Stimulated activated CD4-positive, alpha-beta T cell treated with anti-CD3 and anti-CD28 coated beads, Interleukin-12 subunit alpha, Interleukin-12 subunit beta, amount 100 ng/mL, for 24 hours (primary cell): Measurements from ENCODE around the gene FAR2.
"Not testable (repeated sequence)": the region's sequence is repeated elsewhere in the genome, so short reads cannot be mapped to it uniquely, and the experiment has no call there.

Experiments
- DNase-seq, 2 experiments: peaks; one replicate each; pipeline ENCODE4 v3.0.0-alpha.2; 2020; ENCODE audit warnings: low read depth in 2 of 2

The FAR2 gene

DNA sequence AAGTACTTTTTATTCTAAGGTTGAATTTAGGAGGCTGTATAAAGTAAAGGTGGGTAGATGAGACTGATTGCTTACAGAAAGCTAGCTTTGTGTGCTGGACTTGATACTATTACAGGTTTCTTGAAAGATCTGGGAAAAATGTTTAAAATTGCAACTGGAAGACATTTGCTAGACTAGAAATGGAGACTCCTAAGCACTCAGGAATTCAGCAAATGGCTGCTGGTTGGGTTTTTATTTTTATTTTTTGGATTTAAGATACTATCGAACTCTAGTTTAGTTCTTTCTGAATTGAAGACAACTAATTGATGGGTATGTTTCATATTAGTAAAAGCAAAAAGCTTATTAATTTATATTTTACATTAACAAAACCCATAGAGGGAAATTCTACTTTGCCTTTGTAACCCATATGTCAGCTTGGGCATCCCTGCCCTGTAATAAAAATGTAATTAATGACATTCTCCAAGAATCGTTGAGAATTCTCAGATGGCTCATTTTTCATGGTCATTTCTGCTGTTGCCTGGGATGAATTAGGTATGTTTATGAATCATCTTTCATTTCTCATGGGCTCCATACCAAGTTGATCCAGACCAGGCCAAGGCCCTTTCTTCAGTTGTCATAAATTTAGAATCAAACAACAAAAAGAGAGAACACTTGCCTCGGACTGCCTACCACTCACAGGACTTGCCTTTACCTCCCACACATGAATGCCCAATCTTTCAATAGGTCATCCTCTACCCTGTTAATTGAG, 129.8 kb downstream of the FAR2 start:
- DNase-seq, result no peak

DNA sequence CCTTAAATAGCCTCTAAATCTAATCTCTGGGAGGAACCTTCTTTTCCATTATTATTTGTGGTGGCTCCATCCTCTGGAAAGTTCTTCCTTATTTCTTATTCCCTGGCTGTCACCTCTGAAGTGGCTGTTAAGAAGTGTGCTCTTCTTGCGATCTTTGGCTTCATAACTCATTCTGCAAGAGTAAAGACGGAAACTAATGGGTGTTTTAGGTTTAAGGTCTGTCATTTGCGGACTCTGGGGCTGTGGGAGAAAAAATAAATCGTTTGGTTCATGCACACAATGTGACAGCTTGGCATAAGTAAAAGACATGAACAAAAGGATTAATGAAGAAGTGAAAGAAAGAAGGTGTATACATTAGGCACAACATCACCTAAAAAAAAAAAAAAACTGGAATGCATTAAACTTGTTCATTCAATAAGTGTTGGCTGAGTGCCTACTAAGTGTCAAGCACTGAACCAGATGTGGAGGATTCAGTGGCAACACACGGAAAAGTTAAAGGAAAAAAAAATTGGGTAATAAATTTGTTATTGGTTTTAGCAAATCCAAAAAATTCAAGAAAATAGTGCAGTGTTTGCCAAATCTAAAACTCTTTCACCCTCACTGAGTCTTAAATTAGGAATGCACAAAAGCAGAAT, 132.4 kb downstream of the FAR2 start:
- DNase-seq, result no peak

DNA sequence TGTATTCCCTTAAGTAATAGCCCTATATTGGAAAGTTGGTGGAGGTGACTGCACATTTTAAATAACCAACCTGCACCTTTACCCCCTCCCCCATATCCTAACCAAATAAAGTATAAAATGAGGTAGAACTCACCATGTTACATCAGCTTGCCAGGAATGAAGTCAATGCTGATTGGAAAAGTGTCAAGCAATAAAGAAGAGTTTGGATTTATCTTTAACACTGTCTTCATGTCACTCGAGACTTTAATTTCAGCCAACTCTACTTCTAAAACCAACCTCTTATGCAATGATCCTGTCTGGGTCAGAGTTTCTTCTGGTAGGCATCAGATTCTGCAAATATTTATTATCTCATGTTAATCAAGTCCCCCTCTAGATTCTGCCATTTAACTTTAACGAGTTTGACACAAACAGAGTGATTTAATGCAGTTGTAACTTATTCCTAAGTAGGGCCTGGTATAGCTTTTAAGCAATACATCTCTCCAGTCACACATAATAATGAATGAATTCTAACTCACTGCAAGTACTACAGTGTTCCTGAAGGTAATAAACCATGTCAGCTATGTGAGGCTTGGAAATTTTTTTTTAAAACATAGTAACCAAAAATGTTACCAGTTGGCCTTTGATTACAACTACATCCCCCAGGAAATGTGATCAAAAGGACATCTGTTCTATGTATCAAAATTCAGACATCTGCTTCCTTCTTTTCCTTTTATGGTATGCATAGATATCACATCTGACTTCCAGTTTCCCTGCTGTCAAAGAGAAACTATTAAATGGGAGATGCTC, 133.1 kb downstream of the FAR2 start:
- no peak for DNase-seq

DNA sequence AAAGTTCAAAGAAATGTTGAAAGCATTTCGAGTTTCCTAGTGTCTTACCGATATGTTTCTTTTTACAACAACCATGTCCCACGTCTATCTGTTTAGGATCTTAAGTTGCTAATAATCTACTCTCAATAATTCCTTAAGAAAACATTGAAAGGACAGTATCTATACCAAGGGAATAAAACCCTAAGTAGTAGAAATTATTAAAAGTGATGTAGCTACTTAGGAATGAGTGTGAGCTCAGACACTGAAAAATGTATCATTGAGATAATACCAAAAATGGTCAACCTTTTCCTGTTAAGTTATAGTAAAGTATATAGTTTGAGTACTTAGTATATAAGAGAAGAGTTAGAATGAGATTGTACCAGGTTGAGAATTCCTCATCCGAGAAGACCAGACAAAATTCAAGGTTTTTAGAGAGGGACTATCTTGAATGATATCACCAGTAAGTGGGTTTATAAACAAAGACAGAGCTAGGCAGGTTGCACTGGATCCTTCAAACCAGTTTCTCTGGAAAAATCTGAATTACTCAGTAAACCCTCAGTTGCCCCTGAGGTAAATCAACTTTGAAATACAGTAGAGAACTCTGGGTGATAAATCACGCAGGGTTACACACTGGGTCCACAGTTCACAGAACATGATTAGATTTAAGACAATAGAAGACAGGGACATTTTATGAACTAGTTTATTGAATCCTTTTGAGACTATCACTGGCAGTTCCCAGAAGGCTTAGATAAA, 135.1 kb downstream of the FAR2 start:
- DNase-seq, result no peak

DNA sequence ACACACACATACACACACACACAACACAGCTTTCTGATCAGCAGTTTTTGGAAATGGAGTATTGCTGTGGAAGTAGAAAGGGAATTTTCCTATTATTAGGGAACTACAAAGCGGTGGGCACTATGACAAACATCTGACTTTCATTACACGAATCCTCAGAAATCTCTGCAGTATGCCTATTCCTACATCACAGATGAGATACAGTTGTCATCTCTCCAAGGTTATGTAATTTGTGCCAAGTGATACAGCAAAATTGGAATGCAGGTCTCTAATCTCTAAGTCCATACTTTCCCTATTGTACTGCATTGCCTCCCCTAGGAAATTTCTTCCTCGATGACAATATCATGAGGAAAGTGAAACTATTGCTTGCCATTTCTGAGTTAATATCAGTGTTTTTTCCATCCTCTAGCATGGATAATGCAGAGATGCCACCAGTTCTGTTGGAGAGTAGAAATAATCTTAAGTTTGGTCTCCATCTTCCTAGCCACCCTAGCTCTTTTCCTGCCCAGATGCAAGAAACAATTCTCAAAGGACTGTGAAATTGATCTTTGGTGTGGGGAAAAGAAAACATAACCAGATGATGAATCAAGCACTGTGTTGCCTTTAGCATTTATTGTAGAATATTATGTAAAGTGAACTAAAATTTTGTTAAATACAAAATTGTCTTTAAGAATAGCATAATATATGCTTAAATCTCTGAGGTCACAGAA, 137.2 kb downstream of the FAR2 start:
- no peak for DNase-seq

DNA sequence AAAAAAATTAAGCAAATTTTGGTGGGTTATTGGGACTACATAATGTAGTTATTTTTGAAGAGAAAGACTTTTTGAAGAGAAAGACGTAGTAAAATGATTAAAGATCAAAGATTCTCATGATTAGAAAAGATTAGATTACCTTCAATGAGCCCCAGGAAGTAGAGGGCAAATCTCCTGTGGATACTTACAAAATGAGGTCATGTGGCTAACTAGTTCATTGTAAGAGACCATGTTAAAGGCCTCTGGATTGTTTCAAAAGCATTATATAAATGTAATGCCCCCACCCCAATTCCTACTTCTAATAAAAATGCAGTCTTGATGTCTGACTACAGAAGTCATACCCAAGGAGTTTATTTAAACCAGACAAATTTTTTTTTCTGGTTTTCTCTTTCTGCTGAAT, 138.5 kb downstream of the FAR2 start:
- DNase-seq, result no peak

DNA sequence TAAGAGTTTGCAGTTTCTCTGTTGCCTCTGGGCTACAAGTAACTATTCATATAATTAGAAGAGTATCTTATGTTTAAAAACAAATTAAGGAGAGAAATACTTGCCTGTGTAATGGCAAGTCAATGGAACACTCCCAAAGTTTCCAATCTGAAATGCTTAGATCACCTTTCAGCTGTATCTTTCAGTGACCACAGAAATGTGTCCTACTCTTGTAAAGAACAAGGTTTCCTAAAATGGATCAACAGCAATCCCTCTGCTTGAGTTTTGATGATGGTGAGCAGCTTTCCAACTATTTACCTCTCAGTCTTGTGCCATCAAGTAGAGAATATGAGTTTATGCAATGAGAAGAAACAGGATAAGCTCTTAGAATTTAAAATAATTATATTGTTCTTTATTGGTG, 139.0 kb downstream of the FAR2 start:
- no peak for DNase-seq

DNA sequence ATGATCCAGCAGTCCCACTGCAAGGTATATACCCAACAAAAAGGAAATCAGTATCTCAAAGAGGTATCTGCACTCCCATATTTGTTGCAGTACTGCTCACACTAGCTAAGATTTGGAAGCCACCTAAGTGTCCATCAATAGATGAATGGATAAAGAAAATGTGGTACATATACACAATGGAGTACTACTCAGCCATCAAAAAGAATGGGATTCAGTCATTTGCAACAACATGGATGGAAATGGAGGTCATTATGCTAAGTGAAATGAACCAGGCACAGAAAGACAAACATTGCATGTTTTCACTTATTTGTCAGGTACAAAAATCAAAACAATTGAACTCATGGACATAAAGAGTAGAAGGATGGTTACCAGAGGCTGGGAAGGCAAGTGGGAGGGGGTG, 141.4 kb downstream of the FAR2 start:
- not testable (repeated sequence) for DNase-seq

DNA sequence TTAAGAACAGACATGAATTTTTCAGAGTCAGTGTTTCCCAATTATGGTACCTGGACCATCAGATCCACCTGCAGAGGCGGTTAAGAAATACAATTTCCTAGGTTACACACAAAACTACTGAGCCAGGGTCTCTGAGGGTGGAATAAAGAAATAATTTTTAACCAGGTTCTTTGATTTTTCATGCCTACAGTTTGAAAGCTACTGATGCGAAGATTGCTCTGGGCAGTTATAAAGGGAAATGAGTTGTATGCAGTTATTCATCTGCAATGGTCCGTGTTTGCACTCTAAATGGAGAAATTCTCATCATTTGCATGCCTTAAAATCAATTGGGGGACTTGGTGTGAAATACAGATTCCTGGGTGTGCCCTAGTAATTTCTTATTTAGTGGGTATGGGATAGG, 142.1 kb downstream of the FAR2 start:
- no peak for DNase-seq

DNA sequence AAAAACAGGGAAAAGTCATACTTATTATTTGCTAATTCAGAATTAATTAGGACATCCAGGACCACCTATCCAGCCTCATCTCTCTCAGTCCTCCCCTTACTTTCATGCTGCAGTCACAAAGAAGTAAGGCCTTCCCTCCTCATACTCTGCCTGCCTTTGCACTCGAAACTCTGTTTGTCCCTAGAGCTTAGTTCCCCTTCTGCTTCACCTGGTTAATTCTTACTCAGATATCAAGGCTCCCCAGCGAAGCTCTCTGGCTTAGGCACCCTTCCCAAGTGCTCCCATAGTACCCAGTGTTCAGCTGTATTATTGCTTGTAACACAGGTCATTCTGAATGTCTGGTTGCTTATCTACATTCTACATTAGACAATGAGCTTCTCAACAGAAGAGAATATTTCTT, 150.6 kb downstream of the FAR2 start:
- DNase-seq, result no peak

DNA sequence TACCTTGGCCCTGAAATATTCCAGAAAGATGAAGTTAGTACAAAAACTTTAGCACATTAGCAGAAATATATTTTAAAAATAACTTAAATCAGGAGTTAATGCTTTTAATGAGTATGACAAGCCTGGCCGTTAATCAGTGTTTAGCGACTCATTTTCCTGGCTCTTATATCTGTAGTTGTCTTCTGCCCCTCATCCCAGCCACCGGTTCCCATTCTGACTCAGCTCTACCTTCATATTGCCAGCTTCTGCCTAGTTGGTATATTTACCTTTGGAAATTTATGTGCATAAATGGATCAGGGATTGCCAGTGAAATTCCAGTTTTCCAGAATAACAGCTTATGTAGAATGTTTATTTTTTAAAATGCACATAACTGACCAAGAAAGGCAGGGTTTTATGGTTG, 152.0 kb downstream of the FAR2 start:
- no peak for DNase-seq

DNA sequence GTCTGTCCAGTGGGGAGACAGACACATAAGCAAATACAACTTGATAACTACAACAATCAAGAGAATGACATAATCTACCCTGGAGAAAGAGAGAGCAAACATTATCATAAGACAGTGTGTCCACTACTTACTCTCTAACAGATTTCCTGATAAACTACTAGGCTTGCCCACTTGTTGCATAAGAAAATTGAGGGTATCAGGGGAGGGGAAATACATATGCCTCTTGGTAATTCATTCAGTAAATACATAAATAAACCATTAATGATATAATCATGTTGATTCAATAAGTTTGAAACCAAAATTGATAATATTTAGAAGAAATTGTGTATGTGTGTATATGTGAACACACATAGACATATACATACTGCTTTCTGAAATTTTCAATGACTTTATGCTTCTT, 155.3 kb downstream of the FAR2 start:
- DNase-seq, result no peak

DNA sequence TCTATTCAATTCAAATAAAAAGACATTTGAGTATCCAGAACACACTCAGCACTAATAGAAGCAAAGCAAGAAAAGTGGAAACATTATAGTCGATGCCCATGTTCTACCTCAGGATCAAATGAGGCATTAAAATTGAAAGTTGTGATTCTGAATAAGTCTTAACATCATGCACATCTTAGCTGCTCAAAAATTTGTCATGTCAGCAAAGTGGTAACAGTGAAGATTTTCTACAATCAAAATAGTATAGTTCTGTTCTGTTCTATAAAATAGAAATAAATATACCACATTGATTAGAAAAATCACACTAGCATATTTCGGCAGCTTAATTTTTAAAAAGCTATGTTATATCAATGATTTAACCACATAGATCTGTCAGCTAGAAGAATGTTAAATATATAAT, 157.2 kb downstream of the FAR2 start:
- no peak for DNase-seq

DNA sequence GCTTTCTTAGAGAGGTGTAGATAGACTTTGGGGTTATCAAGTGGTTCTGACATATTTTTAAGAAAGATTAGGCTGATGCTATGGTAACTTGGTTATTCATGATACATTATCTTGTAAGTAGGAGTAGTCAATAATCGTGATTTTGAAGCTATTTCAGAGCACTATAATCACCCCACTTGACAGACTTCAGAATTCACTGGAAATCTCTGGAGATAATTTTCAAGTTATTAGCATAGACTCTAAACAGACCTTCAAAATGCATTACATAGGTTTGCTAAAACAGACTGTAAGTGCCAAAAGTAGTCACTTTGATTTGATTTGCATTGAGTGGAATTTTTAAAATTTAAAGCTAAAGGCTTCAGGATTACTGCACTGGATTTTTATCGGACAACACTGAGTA, 157.6 kb downstream of the FAR2 start:
- no peak for DNase-seq

DNA sequence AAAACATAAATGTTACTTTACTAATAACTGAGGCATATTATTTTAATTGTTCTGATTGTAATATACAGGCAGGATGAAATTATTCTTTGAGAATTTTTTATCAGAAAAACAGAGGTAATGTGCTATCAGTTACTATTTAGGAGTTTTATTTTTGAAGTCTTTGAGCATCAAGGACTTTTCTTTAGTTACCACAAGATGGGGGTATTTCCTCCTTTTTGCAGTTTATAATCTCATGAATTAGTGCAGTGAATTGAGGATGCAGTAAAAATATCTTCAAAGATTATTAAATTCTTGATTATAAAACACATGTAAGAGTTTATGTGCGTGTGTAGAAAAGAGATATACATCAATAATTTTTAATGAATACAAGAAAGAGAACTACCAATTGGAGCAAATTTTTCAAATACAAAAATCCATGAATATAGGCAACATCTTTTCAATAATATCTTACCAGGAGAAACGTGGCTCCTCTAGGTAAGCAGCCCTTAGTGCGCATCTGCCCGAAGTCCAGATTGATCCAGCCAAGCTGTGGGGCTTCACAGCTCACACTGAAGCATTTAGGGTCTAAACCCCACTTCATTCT, 160.3 kb downstream of the FAR2 start:
- DNase-seq, result no peak

DNA sequence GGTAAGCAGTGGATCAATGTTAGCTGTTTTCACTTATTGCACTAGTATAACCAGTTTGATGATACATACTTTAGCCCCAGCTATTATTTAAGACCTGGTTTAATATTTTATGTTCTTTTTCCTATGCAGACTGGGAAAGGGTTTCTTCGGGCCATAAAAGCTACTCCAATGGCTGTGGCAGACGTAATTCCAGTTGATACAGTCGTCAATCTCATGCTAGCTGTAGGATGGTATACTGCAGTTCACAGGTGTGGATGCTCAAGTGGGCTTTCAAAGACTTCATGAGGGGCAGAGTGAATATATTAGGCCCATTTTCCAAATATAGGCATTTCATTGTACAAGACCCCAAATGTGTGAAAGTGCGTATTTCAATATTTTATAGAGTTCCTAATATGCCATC, 161.8 kb downstream of the FAR2 start:
- no peak for DNase-seq

DNA sequence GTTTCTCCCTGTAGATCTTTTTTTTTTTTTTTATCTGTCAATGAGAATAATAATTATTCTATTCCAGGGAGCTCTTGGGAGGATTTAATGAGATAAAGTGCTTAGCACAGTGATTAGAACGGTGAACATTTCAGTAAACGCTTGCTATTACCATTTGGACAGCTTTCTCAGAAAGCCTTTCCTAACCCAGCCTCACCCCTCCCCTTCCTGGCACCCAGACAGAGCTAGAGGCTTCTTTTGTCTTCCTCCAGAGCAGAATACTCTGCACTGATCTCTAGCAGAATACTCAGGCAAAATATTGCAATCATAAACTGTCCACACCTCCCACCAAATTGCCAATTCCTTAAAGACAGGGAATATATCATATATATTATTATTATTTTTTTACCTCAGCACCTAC, 165.3 kb downstream of the FAR2 start:
- DNase-seq, result no peak

DNA sequence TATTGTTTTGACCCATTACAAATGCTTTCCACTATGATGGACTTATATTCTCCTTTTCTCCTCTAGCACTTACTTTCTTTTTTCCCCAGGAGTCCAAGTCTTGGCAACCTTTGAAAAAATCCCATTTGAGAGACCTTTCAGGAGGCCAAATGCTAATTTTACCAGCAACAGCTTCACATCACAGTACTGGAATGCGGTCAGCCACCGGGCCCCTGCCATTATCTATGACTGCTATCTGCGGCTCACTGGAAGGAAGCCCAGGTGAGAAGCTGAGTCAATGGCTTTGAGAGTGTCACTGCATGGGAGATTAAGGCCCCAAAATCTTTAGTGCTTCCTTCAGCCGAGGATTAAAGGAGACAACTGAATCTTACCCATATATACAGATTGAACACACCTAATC, 167.7 kb downstream of the FAR2 start:
- no peak for DNase-seq

DNA sequence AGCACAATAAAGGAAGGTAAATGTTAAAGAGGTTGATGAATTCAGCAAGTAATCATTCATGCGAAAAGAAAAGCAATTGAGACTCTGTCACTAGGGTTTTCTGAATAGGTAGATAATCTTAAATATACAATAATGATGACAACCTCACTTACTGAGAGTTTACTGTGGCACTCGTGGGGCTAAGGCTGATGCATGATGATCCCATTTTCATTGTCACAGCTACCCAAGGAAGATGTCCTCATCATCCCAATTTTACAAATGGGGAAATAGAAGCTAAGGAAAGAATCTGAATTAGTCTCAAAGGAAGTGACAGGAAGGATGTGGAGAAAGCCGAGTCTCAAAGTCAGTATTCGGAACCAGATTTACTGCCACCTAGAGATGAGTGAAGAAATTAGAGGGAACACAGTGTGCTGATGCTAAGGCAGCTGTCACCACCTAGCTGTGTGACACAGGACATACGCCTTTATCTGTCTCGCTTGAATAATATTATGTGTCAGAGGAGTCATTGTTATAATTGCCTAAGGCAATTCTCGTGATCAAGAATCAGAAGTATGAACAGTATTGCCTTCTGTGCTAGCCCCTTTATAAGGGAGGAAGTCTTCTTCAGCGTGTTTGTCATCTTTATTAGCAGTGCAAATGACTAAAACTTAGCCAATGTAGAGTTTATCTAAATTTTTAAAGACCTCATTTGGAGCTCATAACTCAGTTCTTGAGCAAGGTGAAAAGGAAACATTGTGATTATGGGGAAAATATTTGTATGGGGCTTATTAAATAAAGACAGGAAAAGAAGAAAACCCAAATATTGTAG, 168.7 kb downstream of the FAR2 start:
- no peak for DNase-seq

DNA sequence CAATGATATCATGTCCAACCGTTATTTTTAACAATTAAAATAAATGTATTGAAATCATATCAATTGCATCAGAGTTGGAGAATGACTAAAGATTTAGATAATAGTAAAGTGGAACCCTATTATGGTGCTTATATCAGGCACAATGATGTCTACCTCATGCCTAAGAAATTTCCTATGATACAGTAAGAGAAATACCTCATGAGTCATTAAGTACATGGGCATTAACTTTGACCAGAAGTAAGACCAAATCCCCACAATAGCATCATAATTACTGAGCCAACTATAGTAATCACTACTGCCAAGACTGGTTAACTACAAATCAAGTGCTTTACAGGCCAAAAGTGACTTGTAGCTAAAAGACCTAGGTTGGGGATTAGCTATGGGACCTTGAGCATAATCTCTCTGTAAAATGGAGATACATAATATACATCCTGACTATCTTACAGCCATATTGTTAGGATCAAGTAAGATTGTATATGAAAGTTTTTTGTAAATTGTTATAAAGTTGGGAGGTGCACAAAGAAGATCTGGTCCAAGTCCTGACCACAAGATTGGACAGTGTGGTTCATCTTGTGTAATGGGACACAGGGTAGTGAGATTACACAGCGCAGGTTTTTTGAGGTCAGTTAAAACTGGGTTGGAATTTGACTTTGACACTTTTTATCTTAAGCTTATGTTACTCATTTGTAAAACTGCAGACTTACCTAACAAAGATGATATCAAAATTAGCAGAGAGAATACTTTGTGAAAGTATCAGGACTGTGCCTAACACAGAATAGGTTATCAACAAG, 171.4 kb downstream of the FAR2 start:
- DNase-seq, result no peak
